NCI-H1436 (cell line): Measurements from ENCODE around the gene COMMD4.
"Not testable (repeated sequence)": the region's sequence is repeated elsewhere in the genome, so short reads cannot be mapped to it uniquely, and the experiment has no call there.

Source experiments
- DNase-seq: peaks from one replicate; lab custom pipeline; 2025; lab: John Stamatoyannopoulos, UW

COMMD4 gene

GRCh38 chr15:75335705-75336355 is at the start of gene COMMD4:
Gene COMMD4 (plus strand): TSS chr15:75336063. CDS start chr15:75336090, 27 bp downstream.
- DNase-seq, result peak; percentile 89

- not testable (repeated sequence) for DNase-seq
Measured at GRCh38 chr15:75293660-75294059, 42.2 kb upstream of the COMMD4 start.

- not testable (repeated sequence) for DNase-seq
Measured at GRCh38 chr15:75298541-75299310, 37.1 kb upstream of the COMMD4 start.

GRCh38 chr15:75299311-75299688 is 36.6 kb upstream of the COMMD4 start:
- not testable (repeated sequence) for DNase-seq

DNA sequence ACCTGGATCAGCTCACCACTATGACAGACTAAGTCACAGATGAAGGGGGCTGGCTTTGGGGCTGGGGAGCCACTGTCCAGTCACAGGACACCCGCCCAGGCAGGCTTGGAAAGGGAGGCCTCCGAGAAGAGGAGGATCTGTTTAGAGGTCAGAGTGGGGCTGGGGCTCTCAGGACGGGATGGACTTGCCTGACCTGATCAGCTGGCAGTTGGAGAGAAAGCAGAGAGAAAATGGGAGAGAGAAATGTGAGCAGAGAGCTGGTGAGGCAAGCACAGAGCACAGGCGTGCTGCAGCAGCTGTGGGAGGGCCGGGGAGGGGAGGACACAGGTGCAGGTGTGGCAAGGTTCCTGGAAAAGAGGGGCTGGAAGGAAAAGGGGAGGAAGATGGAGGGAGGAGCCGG is 35.8 kb upstream of the COMMD4 start:
- not testable (repeated sequence) for DNase-seq

- DNase-seq, result no peak
Measured at GRCh38 chr15:75302318-75302717, 33.5 kb upstream of the COMMD4 start.

DNA sequence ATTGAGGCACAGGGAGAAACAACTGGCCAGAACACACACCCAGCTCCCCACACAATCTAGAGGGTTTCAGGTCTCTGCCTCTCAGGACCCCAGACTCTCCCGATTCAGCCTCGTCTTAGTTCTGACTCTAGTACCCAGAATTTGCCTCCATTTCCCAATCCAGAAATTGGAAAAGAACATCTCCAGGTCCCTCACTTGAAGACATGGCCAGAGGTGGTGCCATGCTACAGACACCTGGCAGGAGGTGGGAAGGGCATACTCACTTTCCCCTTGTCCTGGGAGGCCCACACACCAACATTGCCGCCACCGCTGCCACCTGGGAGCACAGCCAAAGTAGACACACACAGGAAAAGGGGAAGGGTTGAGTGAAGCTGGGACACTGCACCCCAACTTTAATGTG is 33.1 kb upstream of the COMMD4 start:
- not testable (repeated sequence) for DNase-seq

- DNase-seq, result no peak
Measured at GRCh38 chr15:75306188-75306587, 29.7 kb upstream of the COMMD4 start.

- peak; percentile 36 for DNase-seq
Measured at GRCh38 chr15:75307778-75308390, 28.0 kb upstream of the COMMD4 start.

GRCh38 chr15:75309711-75310110 is 26.2 kb upstream of the COMMD4 start:
- DNase-seq, result no peak

GRCh38 chr15:75312548-75312947 is 23.3 kb upstream of the COMMD4 start:
- not testable (repeated sequence) for DNase-seq

DNA sequence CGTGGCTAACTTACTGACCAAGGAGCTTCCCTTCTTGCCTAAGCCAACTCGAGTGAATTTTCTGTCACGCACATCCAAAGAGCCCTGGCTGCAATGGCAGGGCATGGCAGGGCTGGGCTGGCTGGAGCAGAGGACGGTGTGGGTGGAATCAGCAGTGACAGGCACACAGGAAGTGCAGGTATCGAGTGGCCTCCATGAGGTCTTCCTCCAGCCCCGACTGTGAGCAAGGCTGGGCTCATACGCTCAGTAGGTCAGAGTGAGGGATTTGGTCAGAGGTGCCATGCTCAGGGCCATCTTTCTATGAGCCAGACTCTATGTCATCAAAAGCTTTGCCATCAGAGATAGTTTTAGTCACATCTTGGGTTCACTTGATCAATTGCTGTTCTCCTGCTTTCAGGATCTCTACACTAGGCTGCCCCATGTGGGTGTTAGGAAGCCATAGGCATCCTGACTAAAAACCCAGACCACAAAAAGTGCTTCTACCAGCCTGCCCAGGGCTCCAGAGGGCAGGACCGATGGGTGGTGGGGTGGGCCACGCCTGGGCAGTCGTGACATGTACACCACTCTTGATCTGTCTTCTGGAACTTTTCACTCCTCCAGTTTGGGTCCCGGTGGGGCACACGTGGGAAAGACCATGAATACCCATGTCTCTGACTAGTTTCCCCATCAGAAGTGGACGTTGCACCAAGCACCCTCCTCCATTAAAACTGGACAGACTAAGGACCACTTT is 22.6 kb upstream of the COMMD4 start:
- no peak for DNase-seq

DNA sequence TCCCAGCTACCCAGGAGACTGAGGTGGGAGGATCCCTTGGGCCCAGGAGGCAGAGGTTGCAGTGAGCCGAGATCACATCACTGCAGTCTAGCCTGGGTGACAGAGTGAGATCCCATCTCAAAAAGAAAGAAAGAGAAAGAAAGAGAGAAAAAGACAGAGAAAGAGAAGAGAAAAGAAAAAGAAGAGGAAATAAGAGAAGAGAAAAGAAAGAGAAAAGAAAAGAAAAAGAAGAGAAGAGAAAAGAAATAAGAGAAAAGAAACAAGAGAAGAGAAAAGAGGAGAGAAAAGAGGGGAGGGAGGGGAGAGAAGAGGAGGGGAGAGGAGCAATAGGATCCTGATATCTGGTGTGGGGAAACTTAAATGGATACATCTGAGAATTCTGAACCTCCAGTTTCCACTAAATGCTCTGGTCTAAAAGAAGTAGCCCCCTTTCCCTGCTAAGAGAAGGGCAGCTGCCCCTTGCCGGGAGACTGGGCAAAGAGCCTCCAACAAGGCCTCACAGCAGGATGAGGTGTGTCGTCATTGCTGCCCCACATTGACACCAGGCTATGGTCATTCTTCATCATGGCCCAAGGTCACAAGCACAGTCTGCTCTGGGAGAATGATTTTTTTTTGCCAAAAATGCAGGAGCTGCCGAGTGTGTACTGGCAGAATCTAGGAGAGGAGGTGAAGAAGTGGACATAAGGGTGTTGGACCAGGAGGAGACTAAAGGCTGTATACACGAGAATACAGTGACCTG is 21.1 kb upstream of the COMMD4 start:
- no peak for DNase-seq

DNA sequence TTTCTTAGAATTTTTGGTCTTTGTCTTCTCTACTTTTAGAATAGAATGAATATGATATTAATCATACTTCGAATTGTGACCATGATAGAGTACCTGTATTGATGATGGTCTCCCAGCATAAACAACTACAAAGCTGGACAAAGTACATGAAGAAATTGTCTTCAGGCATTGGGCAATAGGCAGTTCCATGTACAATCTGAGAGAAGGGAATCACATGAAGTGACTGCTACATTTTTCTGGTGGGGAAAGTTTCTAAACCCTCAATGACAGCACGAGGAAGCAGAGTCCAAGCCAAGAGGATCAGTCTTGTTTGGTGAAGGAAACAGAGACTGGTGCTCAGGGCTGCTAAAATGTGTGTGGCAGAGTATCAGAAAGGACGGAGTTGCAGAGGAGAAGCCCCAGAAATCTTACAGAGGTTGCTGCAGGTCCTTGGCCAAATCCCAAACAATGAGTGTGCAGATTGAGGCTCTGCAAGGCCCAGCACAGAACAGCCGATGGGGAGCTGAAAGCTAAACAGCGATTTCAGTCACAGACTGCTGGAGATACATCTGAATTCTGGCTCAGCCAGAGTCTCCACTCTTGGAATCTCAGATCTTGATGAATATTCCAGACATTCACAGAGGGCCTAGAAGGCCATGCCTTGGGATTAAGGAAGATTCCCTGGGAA is 16.5 kb upstream of the COMMD4 start:
- not testable (repeated sequence) for DNase-seq

DNA sequence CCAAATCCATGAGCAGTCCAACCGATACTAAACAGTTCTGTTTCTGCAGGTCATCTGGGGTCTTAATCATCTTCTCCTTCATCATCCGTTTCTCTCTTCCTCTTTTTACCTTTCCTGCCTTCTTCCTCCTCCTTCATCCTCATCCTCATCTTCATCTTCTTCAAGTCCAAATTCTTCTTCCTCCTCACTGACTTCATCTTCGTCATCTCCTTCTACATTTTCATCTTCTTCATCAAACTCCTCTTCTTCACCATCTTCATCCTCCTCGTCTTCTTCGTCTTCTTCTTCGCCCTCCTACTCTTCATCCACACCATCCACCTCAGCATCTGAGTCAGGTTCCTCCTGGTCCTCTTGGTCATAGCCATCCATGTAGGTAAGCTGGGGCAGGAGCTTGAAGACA is 14.2 kb upstream of the COMMD4 start:
- DNase-seq, result no peak

GRCh38 chr15:75325922-75326321 is 9.9 kb upstream of the COMMD4 start:
- no peak for DNase-seq

DNA sequence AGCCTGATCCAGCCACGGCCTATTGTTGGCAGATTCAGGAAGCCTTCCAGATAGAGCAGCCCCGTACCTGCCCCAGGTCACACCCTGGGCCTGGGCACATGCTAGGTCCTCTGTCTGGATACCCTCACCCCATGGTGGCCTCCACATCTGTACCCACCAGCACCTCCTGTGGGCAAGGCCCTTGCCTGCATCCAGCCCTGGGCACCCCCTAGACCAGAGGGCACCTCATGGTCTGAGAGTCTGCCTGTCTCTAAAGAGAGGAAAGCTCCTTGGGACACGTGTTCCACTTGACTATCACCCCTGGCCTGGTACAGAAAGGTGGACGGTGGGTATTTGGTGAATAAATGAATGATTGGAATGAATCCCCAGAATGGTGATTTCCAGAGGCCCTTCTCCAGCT is 8.9 kb upstream of the COMMD4 start:
- DNase-seq, result no peak

DNA sequence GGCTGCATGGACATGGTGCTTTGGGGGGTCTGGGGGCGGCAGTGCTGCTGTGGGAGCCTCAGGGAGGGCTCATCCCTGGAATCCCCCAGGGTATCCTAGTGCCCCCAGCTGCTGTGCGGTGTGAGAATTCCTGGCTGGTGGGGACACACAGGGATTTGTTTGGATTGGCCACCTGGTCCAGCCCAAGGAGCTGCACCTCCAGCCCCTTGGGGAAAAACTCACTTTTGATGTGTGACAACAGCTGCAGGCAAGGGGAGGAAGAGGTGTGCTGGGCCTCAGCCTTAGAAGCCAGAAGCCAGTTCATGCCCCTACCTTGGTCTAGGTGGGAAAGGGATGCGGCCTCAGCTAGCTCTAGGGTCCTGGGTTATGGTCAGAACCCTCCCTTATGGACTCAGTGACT is 8.4 kb upstream of the COMMD4 start:
- DNase-seq, result no peak

- DNase-seq, result no peak
Measured at GRCh38 chr15:75328493-75329314, 7.2 kb upstream of the COMMD4 start.

- no peak for DNase-seq
Measured at GRCh38 chr15:75329571-75329970, 6.3 kb upstream of the COMMD4 start.
